ENCODE measurements around the gene CERT1. TPM values are rescaled to one million over a fixed set of nuclear protein-coding genes. Genes with fewer than 3 reads are reported as not detected.
"Not testable (repeated sequence)": the region's sequence is repeated elsewhere in the genome, so short reads cannot be mapped to it uniquely, and the experiment has no call there.

CERT1 gene
- total RNA-seq, 4 donors from 2014 or later, result 36.1 to 42.3 (median 39.0) TPM

GRCh38 chr5:75335486-75335885 lies 175.9 kb downstream of the CERT1 start:
- H3K4me1 ChIP-seq, result peaks cover 0 to 26% (median 6%) of the 10 kb centered on the region in 4 donors
- TF ChIP-seq, protein P1, sequence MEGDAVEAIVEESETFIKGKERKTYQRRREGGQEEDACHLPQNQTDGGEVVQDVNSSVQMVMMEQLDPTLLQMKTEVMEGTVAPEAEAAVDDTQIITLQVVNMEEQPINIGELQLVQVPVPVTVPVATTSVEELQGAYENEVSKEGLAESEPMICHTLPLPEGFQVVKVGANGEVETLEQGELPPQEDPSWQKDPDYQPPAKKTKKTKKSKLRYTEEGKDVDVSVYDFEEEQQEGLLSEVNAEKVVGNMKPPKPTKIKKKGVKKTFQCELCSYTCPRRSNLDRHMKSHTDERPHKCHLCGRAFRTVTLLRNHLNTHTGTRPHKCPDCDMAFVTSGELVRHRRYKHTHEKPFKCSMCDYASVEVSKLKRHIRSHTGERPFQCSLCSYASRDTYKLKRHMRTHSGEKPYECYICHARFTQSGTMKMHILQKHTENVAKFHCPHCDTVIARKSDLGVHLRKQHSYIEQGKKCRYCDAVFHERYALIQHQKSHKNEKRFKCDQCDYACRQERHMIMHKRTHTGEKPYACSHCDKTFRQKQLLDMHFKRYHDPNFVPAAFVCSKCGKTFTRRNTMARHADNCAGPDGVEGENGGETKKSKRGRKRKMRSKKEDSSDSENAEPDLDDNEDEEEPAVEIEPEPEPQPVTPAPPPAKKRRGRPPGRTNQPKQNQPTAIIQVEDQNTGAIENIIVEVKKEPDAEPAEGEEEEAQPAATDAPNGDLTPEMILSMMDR (IDR thresholded peaks at IDR 0.05), result no peak
- TF ChIP-seq POLR2A (IDR thresholded peaks at IDR 0.05), result no peak
- TF ChIP-seq EP300 (IDR thresholded peaks at IDR 0.05), result no peak
- H3K36me3 ChIP-seq, result no peaks in the 10 kb centered on the region
- peak overlapping the region in 1 of 4 donors; percentile 99 for H3K27ac ChIP-seq
- H3K27me3 ChIP-seq, result no peaks in the 10 kb centered on the region
- no peak overlapping the region for H3K4me3 ChIP-seq
- WGBS, 2 donors, result 60 to 84% methylated on average over 2 of the region's 2 CpGs
- H3K9me3 ChIP-seq, result no peaks in the 10 kb centered on the region
- no peak for DNase-seq (ENCODE audit: low spot score in 2 of 2)

DNA sequence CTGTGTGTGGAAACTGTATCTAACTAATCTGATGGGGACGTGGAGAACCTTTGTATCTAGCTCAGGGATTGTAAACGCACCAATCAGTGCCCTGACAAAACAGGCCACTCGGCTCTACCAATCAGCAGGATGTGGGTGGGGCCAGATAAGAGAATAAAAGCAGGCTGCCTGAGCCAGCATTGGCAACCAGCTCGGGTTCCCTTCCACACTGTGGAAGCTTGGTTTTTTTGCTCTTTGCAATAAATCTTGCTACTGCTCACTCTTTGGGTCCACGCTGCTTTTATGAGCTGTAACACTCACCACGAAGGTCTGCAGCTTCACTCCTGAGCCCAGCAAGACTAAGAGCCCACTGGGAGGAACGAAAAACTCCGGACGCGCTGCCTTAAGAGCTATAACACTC lies 177.0 kb downstream of the CERT1 start:
- 88 to 90% methylated on average over 10 of the region's 10 CpGs for WGBS, 2 donors

DNA sequence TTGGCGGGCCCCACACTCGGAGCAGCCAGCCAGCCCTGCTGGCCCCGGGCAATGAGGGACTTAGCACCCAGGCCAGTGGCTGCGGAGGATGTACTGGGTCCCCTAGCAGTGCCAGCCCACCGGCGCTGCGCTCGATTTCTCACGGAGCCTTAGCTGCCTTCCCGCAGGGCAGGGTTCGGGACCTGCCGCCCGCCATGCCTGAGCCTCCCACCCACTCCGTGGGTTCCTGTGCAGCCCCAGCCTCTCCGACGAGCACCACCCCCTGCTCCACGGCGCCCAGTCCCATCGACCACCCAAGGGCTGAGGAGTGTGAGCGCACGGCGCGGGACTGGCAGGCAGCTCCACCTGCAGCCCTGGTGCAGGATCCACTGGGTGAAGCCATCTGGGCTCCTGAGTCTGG lies 177.7 kb downstream of the CERT1 start:
- H3K4me1 ChIP-seq, result peaks cover 0 to 20% (median 6%) of the 10 kb centered on the region in 4 donors
- not testable (repeated sequence) for H3K27me3 ChIP-seq; H3K4me3 ChIP-seq; H3K36me3 ChIP-seq; DNase-seq (ENCODE audit: low spot score in 2 of 2); H3K9me3 ChIP-seq; H3K27ac ChIP-seq
- 94 to 96% methylated on average over 17 to 22 of the region's 23 CpGs for WGBS, 2 donors

More for the DNA sequence above, 177.0 kb downstream of the CERT1 start:
- H3K9me3 ChIP-seq; H3K27me3 ChIP-seq; DNase-seq (ENCODE audit: low spot score in 2 of 2); H3K36me3 ChIP-seq; H3K4me3 ChIP-seq; H3K27ac ChIP-seq: not testable (repeated sequence)
- peaks cover 0 to 24% (median 6%) of the 10 kb centered on the region in 4 donors for H3K4me1 ChIP-seq

DNA sequence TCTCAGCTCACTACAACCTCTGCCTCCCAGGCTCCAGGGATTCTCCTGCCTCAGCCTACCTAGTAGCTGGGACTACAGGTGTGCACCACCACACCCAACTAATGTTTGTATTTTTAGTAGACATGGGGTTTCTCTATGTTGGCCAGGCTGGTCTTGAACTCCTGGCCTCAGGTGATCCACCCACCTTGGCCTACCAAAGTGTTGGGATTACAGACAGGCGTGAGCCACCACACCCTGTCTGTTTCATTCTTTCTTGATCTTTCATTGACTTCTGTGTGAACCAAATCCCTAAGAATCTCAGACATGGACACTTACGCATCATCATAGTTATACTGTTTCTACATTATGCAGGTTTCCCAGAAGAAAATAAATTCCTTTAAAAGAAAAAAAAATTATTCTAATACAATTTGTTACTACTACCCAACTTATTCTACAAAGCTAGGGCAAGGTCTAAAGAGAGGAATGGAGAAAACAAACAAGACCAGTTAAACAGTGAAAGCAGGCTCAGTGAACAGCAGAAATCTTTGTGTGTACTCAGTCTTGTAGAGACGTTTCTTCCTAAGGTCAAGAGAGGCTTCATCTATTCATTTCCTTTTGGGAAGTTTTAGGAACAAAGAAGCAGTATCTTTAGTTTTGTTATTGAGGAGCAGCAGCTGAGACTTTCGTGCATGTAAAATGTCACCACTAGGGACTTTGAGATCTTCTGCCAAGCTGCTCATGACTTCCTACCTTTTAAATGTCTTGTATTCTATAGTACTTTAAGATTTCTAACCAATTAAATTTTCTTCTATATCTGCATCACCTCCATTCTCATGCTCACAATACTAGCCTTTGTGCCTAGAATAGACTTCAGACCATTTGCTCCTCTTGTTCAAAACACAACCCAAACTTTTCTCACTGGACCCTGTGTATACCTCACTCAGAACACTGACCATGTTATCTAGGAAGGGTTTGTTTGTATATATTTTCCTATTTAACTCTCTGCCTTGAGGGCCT lies 180.0 kb downstream of the CERT1 start:
- H3K36me3 ChIP-seq, result no peaks in the 10 kb centered on the region
- no peak for DNase-seq (ENCODE audit: low spot score in 2 of 2)
- TF ChIP-seq EP300 (IDR thresholded peaks at IDR 0.05) (no peak), POLR2A (IDR thresholded peaks at IDR 0.05) (no peak)
- TF ChIP-seq, protein P1 (IDR thresholded peaks at IDR 0.05), result peak in 1 of 5 experiments; percentile 13
- no peak overlapping the region for H3K27ac ChIP-seq
- peaks cover 0 to 8% (median 0%) of the 10 kb centered on the region in 4 donors for H3K4me1 ChIP-seq
- H3K27me3 ChIP-seq, result no peaks in the 10 kb centered on the region
- H3K9me3 ChIP-seq, result no peaks in the 10 kb centered on the region
- no peak overlapping the region for H3K4me3 ChIP-seq
- 54 to 58% methylated on average over 4 of the region's 4 CpGs for whole genome bisulfite sequencing, 2 donors

DNA sequence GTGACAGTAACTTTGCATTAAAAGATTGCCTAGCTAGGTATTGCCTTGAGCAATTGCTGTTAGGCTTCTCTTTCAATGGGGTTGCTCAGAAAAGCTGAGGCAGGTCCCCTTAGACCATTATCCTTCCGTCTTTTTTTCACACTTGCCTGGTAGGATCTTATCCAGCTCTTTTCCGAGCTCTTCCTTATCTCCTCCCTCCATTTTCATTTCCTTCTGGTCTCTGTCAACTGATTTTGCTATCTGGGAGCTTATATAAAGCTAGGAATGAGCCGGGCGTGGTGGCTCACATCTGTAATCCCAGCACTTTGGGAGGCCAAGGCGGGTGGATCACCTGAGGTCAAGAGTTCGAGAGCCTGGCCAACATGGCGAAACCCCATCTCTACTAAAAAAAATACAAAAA lies 181.0 kb downstream of the CERT1 start:
- WGBS, 2 donors, result 86 to 94% methylated on average over 7 of the region's 7 CpGs
- Histone ChIP-seq H3K4me1 (no peaks in the 10 kb centered on the region), H3K27ac (no peak overlapping the region), H3K27me3 (no peaks in the 10 kb centered on the region), H3K36me3 (no peaks in the 10 kb centered on the region), H3K9me3 (no peaks in the 10 kb centered on the region), H3K4me3 (no peak overlapping the region)
- TF ChIP-seq, protein P1 (IDR thresholded peaks at IDR 0.05), result no peak
- TF ChIP-seq EP300 (IDR thresholded peaks at IDR 0.05) (no peak), POLR2A (IDR thresholded peaks at IDR 0.05) (no peak)
- no peak for DNase-seq (ENCODE audit: low spot score in 2 of 2)

Small RNAs within 50 kb of the gene (small RNA-seq; reads per million reads assigned to genes)
- not detected for gene RNU7-175P

Other genes starting within 250 kb of the CERT1 start
- 10 to 100 TPM; 11.4 to 54.4 (median 18.2) TPM for gene HMGCR, start 174.4 kb downstream of the CERT1 start, total RNA-seq
- gene POLK, start 262 bp upstream of the CERT1 start, total RNA-seq, result 10 to 100 TPM; 48.6 to 58.8 (median 56.2) TPM
- 1 to 10 TPM in 3 of 4 donors, under 1 TPM in 1; 0.63 to 3.9 (median 1.3) TPM for gene ANKDD1B, start 99.8 kb upstream of the CERT1 start, total RNA-seq
- gene POC5, start 205.8 kb upstream of the CERT1 start, total RNA-seq, result 10 to 100 TPM; 11.4 to 39.9 (median 15.0) TPM

All from tibial nerve (tissue), 4 donors.